HL-60 (cell line): ENCODE measurements around the gene CCSER1.

Experiments
- DNase-seq, 2 experiments: peaks; one replicate each; pipeline ENCODE4 v3.0.0-alpha.2; 2010 to 2020; ENCODE audit warnings: low read depth in 1 of 2, low spot score in 1 of 2
- H3K27ac ChIP-seq: fragments of 250-450 bp; sonication (Bioruptor Pico); replicated peaks from 2 replicates; pipeline ENCODE4 v1.5.1; 2020; ENCODE audit warnings: mild to moderate bottlenecking, moderate library complexity
- H3K27me3 ChIP-seq: fragments of 250-450 bp; sonication (Bioruptor Pico); 2 replicates; pipeline ENCODE4 v1.5.1; 2021; ENCODE audit warnings: mild to moderate bottlenecking, moderate library complexity; ENCODE audit not compliant: insufficient read depth, poor library complexity, severe bottlenecking
- H3K4me3 ChIP-seq: replicated peaks from 2 replicates; pipeline ENCODE4 v1.5.1; 2011; ENCODE audit warnings: mild to moderate bottlenecking, control low read depth, low read length; ENCODE audit not compliant: insufficient read depth
- CTCF ChIP-seq: IDR thresholded peaks from one replicate; pipeline ENCODE4 v1.5.1; 2011; ENCODE audit warnings: low read length, control low read depth, inconsistent platforms; ENCODE audit not compliant: insufficient read depth
- GABPA ChIP-seq: IDR thresholded peaks from 2 replicates; pipeline ENCODE4 v1.6.1; 2012; ENCODE audit warnings: low read depth
- POLR2AphosphoS5 ChIP-seq: IDR thresholded peaks from 2 replicates; pipeline ENCODE4 v1.6.1; 2012; ENCODE audit warnings: low read depth
- REST ChIP-seq: IDR thresholded peaks from 2 replicates; pipeline ENCODE4 v1.6.1; 2012; ENCODE audit warnings: low read depth; ENCODE audit not compliant: insufficient replicate concordance
- SPI1 ChIP-seq: IDR thresholded peaks from 2 replicates; pipeline ENCODE4 v1.6.1; 2012; ENCODE audit warnings: low read depth, mild to moderate bottlenecking, borderline replicate concordance

The CCSER1 gene

GRCh38 chr4:90575371-90575770 is 448.2 kb downstream of the CCSER1 start:
- Histone ChIP-seq H3K27me3 (no peaks in the 10 kb centered on the region), H3K4me3 (no peak overlapping the region), H3K27ac (no peak overlapping the region)
- no peak for DNase-seq
- no peak for TF ChIP-seq CTCF
- TF ChIP-seq SPI1, result no peak
- no peak for TF ChIP-seq GABPA
- TF ChIP-seq POLR2AphosphoS5, result no peak
- no peak for TF ChIP-seq REST

GRCh38 chr4:90580326-90580725 is 453.1 kb downstream of the CCSER1 start:
- TF ChIP-seq POLR2AphosphoS5 (no peak), GABPA (no peak), REST (no peak), SPI1 (no peak), CTCF (no peak)
- Histone ChIP-seq H3K4me3 (no peak overlapping the region), H3K27me3 (no peaks in the 10 kb centered on the region), H3K27ac (no peak overlapping the region)
- DNase-seq, result no peak

GRCh38 chr4:90582087-90582486 is 454.9 kb downstream of the CCSER1 start:
- Histone ChIP-seq H3K4me3 (no peak overlapping the region), H3K27me3 (no peaks in the 10 kb centered on the region), H3K27ac (no peak overlapping the region)
- no peak for DNase-seq
- TF ChIP-seq GABPA, result no peak
- TF ChIP-seq SPI1, result no peak

GRCh38 chr4:90584051-90584450 is 456.9 kb downstream of the CCSER1 start:
- H3K27me3 ChIP-seq, result no peaks in the 10 kb centered on the region
- no peak for TF ChIP-seq REST
- TF ChIP-seq CTCF, result no peak
- TF ChIP-seq GABPA, result no peak
- TF ChIP-seq POLR2AphosphoS5, result no peak
- TF ChIP-seq SPI1, result no peak
- no peak overlapping the region for H3K27ac ChIP-seq
- no peak overlapping the region for H3K4me3 ChIP-seq
- no peak for DNase-seq
